HFFc6 (cell line): ENCODE results near the gene PBX1. TPM values are rescaled to one million over a fixed set of nuclear protein-coding genes. Genes with fewer than 3 reads are reported as not detected.

Experiments
- DNase-seq: peaks from one replicate; pipeline ENCODE4 v3.0.0-alpha.2; 2018
- H3K27ac Mint-ChIP-seq: 2 replicates; pipeline ENCODE4 v1.8.0; 2020; ENCODE audit warnings: mild to moderate bottlenecking, mixed read lengths
- H3K27me3 Mint-ChIP-seq: 2 replicates; pipeline ENCODE4 v1.8.0; 2021; ENCODE audit warnings: mild to moderate bottlenecking, moderate library complexity, mixed read lengths; ENCODE audit not compliant: insufficient read depth
- H3K36me3 Mint-ChIP-seq: 2 replicates; pipeline ENCODE4 v1.8.0; 2021; ENCODE audit warnings: low read depth, mixed read lengths
- H3K4me1 Mint-ChIP-seq: 2 replicates; pipeline ENCODE4 v1.8.0; 2020; ENCODE audit warnings: low read depth, mixed read lengths
- H3K4me3 Mint-ChIP-seq: 2 replicates; pipeline ENCODE4 v1.8.0; 2020; ENCODE audit warnings: mild to moderate bottlenecking, moderate library complexity, mixed read lengths
- H3K9me3 Mint-ChIP-seq: 2 replicates; pipeline ENCODE4 v1.8.0; 2020; ENCODE audit warnings: mild to moderate bottlenecking, mixed read lengths
- CTCF ChIP-seq: fragments of 200-600 bp; sonication (generic); IDR thresholded peaks from 2 replicates; pipeline ENCODE4 v1.5.0; 2021; ENCODE audit warnings: antibody characterized with exemption, mild to moderate bottlenecking
- total RNA-seq, 6 experiments: library from RNA; stranded (reverse); fragmentation: NEBNext Ultra II Directional; extraction: Animal tissue kit (Norgen Biotek cat#: 25700); gene quantifications; 2 replicates in 1 of 6; 3 replicates in 5 of 6; pipeline ENCODE4 v1.2.3, GENCODE V29; 2021

PBX1 gene
- total RNA-seq, 6 experiments from 2014 or later = 35.4 to 42.3 (median 39.1) TPM

DNA sequence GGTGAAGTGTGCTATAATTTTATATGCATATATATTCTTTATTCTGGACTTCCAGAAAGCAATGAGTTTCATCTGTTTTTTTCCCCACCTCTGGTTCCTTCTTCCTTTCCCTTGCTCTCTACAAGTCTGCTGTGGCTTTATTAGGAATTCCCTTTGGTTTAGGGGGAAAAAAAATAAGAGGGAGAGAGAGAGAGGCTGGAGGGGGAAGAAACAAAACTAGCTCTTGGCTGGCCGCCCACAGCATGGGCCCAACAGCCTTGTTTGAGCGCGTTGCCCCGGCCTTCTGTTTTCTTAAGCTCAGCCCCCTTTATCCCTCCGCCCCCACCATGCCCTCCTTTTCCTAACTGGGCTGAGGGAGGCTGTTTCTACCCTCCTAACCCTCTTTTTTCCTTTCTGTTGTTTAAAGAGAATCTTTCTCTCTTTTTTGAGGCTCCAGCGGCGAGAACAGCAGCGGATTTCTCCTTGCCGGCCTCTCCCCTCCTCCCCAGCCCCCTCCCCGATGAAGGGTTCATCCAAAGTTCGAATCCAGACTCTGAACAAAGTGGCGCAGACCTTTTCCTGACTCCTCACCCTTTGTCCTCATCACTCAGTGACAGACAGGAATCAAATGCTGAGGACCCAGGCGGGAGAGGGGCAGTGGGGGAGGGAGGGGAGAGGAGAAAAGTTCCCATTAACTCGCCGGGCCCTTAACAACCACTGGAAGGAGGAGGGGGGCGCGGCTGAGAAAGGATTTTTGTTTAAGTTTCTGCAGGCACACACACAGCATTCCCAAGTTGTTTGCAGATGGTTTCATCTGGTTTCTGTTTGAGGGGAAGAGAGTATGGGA is 29.7 kb downstream of the PBX1 start:
- H3K27me3 Mint-ChIP-seq = no peaks in the 10 kb centered on the region; the same call in 1 of the 2 replicates

GRCh38 chr1:164589408-164589807 is 30.4 kb downstream of the PBX1 start:
- peak overlapping the region; percentile 77; the same call in 1 of the 2 replicates for H3K27ac Mint-ChIP-seq
- H3K36me3 Mint-ChIP-seq = peaks cover 22% of the 10 kb centered on the region
- H3K27me3 Mint-ChIP-seq = no peaks in the 10 kb centered on the region; the same call in 1 of the 2 replicates
- H3K4me1 Mint-ChIP-seq = peaks cover 54% of the 10 kb centered on the region
- DNase-seq = no peak
- peak overlapping the region; percentile 76 for H3K4me3 Mint-ChIP-seq
- no peak for TF ChIP-seq CTCF
- H3K9me3 Mint-ChIP-seq = no peaks in the 10 kb centered on the region

More for the DNA sequence above, 29.7 kb downstream of the PBX1 start:
- peaks cover 22% of the 10 kb centered on the region for H3K36me3 Mint-ChIP-seq
- peak overlapping the region; percentile 77 for H3K27ac Mint-ChIP-seq
- H3K9me3 Mint-ChIP-seq = no peaks in the 10 kb centered on the region
- TF ChIP-seq CTCF = no peak
- H3K4me1 Mint-ChIP-seq = peaks cover 54% of the 10 kb centered on the region
- no peak for DNase-seq
- peak overlapping the region; percentile 76 for H3K4me3 Mint-ChIP-seq

DNA sequence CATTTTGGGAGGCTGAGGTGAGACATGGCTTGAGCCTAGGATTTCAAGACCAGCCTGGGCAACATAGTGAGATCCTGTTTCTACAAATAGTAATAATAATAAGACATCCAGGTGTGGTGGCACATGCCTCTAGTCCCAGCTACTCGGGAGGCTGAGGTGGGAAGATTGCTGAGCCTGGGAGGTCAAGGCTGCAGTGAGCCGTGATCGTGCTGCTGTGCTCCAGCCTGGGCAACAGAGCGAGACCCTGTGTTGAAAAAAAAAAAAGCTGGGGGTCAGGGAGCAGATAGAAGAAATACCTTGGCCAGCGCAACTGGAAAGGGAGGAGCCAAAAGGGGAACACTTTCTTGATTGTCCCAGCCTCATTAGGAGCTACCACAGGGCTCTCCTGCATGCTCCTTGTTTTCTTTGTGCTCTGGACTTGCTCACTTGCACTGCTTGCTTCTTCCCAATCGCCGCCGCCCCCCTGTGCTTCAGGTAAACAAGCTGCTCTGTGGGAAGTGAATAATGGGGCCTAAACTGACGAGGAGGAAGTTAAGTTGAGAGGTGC is 31.1 kb downstream of the PBX1 start:
- TF ChIP-seq CTCF = no peak
- H3K4me1 Mint-ChIP-seq = peaks cover 54% of the 10 kb centered on the region
- no peak for DNase-seq
- H3K36me3 Mint-ChIP-seq = peaks cover 22% of the 10 kb centered on the region
- peak overlapping the region; percentile 76; the same call in 1 of the 2 replicates for H3K4me3 Mint-ChIP-seq
- no peaks in the 10 kb centered on the region; the same call in 1 of the 2 replicates for H3K27me3 Mint-ChIP-seq
- no peaks in the 10 kb centered on the region for H3K9me3 Mint-ChIP-seq
- H3K27ac Mint-ChIP-seq = no peak overlapping the region; the same call in none of the 2 replicates

DNA sequence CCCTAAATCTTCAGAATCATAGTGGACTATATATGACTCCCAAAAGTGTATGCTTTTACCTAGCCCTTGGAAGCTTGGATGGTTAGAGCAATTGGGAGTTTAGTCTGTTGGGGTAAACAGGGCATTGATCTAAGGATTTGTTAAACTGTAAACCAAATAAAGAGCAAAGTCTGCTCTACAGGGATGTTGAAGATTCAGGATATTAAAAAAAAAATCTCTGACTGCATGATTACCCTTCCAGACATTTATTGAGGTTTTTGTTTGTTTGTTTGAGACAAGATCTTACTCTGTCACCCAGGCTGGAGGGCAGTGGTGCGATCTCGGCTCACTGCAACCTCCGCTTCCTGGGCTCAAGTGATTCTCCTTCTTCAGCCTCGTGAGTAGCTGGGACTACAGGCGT is 31.6 kb downstream of the PBX1 start:
- H3K4me3 Mint-ChIP-seq = no peak overlapping the region
- no peak overlapping the region; the same call in 1 of the 2 replicates for H3K27ac Mint-ChIP-seq

DNA sequence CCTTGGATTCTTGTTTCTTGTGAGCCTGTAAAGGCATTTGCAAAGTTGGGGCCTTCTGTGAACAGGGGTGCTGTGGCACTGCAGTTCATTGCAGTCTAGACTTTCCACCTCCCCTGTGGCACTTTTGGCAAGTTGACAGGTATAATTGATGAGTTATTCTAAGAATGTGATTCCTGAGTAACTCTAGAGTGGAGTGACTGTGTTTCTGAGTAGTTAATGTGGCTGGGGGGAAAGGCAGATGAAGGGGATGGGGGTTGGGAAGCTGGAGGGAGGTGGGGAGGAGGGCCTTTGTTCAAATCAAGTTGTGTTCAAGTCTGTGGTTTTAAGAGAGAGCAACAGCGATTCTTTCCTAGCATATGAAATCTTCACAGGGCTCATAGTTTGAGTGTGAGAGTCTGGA is 32.9 kb downstream of the PBX1 start:
- Mint-ChIP-seq H3K4me1 (peaks cover 50% of the 10 kb centered on the region), H3K27ac (no peak overlapping the region), H3K27me3 (no peaks in the 10 kb centered on the region), H3K36me3 (peaks cover 11% of the 10 kb centered on the region), H3K4me3 (no peak overlapping the region), H3K9me3 (no peaks in the 10 kb centered on the region)
- no peak for TF ChIP-seq CTCF
- peak; percentile 32 for DNase-seq

More for the DNA sequence above, 31.6 kb downstream of the PBX1 start:
- Mint-ChIP-seq H3K36me3 (peaks cover 22% of the 10 kb centered on the region), H3K9me3 (no peaks in the 10 kb centered on the region), H3K4me1 (peaks cover 54% of the 10 kb centered on the region), H3K27me3 (no peaks in the 10 kb centered on the region; the same call in 1 of the 2 replicates)
- no peak for DNase-seq
- TF ChIP-seq CTCF = no peak
